GM12875 (cell line): ENCODE data around the gene AREG.

Experiments
- H3K4me3 ChIP-seq: one replicate; pipeline ENCODE4 v1.5.1; 2011; ENCODE audit warnings: low read depth, low read length, control low read depth
- CTCF ChIP-seq: IDR thresholded peaks from 2 replicates; pipeline ENCODE4 v1.5.1; 2011; ENCODE audit warnings: low read depth, mild to moderate bottlenecking, control low read depth, inconsistent platforms, low read length, moderate library complexity, borderline replicate concordance; ENCODE audit not compliant: insufficient read depth

AREG gene

DNA sequence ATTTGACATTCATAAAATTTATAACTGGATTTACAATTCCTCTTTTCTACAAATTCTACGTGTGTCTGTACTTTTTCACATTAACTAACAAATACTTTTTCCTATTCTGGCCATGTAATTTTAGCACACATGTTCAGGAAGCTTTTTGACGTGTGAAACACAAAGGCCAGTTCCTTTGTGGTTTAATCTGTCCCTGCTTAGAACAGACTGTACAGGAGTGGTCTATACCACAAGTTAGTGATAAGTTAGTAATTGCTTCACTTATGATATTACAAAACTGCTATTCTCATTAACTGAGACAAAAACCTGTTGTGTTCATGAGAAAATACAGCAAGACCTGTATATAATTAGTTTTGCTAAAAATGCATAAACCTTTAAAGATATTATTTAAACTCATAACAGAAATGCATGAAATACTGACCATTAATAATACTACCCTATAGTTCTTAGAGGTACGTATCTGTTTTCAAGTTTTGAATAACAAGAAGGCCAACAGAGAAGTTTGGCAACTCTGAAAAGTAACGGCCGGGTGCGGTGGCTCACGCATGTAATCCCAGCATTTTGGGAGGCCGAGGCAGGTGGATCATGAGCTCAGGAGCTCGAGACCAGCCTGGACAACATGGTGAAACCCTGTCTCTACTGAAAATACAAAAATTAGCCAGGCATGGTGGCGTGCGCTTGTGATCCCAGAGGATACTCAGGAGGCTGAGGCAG, 13.7 kb upstream of the AREG start:
- H3K4me3 ChIP-seq: no peak overlapping the region
- no peak for TF ChIP-seq CTCF

DNA sequence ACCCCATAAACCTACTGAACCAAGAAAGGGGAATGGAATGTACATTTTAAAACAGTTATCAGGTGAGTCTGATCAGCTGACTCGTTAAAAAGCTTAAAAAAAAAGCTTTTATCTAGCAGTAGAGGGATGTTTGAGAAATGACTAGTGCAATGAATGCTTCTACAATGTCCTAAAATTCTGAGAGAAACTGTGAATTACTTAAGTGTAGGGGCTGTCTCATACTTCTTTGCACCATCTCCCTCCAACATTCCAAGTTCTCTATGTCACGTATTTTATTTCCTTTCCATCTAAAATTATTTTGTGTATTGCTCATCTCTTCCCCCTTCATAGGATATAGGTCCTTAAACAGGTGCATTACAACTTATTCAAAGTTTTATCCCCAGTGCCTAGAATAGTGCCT, 11.9 kb upstream of the AREG start:
- H3K4me3 ChIP-seq: no peak overlapping the region

DNA sequence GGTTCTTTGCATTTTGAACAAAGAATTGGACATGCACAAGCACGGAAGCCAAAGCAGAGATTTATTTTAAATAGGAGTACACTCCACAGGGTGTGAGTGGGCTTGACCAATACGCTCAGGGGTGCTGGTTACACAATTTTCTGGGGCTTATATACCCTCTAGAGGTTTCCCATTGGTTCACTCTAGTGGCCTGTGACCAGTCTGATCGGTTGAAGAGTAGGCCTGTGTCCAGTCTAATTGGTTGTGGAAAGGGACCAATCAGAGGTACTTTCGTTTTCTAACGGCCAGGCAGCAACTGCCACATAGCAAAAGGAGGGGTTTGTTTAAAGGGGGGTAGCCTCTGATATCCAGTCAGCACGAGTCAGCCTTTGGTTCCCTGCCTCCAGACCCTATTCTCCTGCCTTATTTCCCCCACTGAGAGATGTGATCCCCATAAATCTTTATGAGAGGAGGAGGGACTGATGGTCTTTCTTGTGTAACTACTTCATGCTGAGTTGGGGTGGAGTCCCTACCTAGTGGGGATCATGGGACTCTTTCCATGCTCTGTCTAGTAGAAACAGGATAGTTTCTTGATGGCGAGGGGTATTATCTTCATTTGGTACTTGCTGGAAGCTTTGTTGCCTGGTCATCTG, 11.3 kb upstream of the AREG start:
- no peak for TF ChIP-seq CTCF
- H3K4me3 ChIP-seq: no peak overlapping the region

More for the DNA sequence above, 11.9 kb upstream of the AREG start:
- TF ChIP-seq CTCF: no peak

DNA sequence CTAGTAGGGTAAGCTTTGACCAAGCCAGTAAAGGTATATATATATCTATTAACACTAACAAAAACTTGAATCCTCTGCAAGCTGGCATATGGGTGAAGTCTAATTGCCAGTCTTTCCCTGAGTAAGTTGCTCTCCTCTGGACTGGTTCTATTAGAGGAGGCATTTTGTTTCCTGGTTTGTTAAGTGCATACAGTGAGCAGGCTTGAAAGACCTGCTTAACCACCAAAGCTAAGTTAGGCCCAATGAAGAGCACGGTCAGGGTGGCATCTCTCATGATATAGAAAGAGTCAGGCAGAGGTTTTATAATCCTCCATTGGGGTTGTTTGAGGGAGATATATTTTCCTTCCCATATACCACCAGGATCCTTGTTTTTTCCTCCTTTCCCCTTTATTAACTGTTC, 9.6 kb upstream of the AREG start:
- H3K4me3 ChIP-seq: no peak overlapping the region
- TF ChIP-seq CTCF: no peak

- H3K4me3 ChIP-seq: no peak overlapping the region
- TF ChIP-seq CTCF: no peak
Observed at GRCh38 chr4:74437866-74438265, 7.1 kb upstream of the AREG start.

DNA sequence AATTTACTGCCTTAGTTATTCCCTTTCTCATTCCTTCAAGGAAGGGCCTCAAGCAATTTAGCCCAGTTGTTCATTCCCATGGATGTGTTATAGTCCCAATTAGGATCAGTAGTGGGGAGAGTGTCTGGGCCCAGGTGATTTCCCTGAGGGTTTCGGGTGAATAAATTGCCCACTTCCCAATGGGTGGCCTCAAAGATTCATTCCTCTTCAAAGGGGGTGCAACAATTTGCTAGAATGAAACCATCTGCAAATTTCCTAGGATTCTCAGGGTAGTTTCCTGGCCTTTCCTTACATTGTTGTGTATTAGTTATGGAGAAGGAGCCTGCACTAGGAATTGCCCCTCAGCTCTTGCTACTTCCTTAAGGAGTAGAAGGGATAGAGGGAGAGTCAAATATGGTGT, 6.3 kb upstream of the AREG start:
- no peak for TF ChIP-seq CTCF
- no peak overlapping the region for H3K4me3 ChIP-seq

DNA sequence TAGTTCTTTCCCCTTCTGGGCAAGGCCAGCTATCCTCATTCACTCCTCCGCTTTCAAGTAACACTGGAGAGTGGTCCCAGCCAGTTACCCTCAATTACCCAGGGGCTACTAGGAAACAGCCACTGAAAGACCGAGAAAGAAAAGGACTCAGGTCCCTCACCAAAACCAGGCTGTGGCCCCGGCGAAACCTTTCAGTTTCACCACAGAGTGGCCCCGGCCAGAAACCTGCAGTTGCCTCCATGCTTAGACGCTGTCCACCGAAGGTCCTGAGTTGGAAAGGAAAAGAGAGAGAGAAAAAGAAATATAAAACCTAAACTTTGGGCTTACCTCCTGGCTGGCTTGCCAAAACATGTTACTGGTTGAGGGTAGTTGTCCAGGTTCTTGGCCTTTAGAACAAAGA, 5.0 kb upstream of the AREG start:
- H3K4me3 ChIP-seq: no peak overlapping the region
- TF ChIP-seq CTCF: no peak
